ENCODE measurements around the gene HIF1A. TPM values are rescaled to one million over a fixed set of nuclear protein-coding genes. Genes with fewer than 3 reads are reported as not detected.

Gene HIF1A
- total and polyA plus RNA-seq, 2 of the 8 experiments (the other 6 are each of a cell fraction or from before 2014, with no cell fraction given): 54.8 to 175 TPM

- Histone ChIP-seq H3K79me1 (ENCODE audit: low read depth, low read length) (no peaks in the 10 kb centered on the region), H4K8ac (ENCODE audit: extremely low read depth, insufficient read depth, low read length) (0 out of 2 replicates have a peak overlapping the region, but pooled peaks have one; percentile 51), H2BK5ac (ENCODE audit: low read depth, low read length) (no peak overlapping the region), H4K20me1 (replicated peaks in 1 of 2; ENCODE audit: control insufficient read depth in 1 of 2, insufficient read depth in 2 of 2, low read length in 2 of 2) (peaks cover 23 to 40% of the 10 kb centered on the region in 2 experiments), H3K79me2 (ENCODE audit: control insufficient read depth in 1 of 2, insufficient read depth in 2 of 2, low read length in 2 of 2) (peaks cover 63 to 94% of the 10 kb centered on the region in 2 experiments), H2AFZ (ENCODE audit: low read length) (no peak overlapping the region), H3K9ac (replicated peaks in 1 of 4; ENCODE audit: extremely low read depth in 1 of 4, low read depth in 3 of 4, low read length in 3 of 4) (no peak overlapping the region), H3K4me1 (replicated peaks in 1 of 4; ENCODE audit: control insufficient read depth in 3 of 4, insufficient read depth in 4 of 4, low read length in 3 of 4) (peaks cover 4 to 12% (median 5%) of the 10 kb centered on the region in 4 experiments; a peak in 6 of 7 replicates), H3K4ac (replicated peaks; ENCODE audit: insufficient read length, low read depth, low read length) (no peak overlapping the region), H3K9me3 (ENCODE audit: insufficient read depth in 2 of 2, low read depth in 1 of 2, low read length in 1 of 2) (no peaks in the 10 kb centered on the region), H3K4me3 (ENCODE audit: extremely low read depth in 1 of 4, insufficient read depth in 2 of 4, low read depth in 3 of 4, low read length in 4 of 4) (no peak overlapping the region), H4K5ac (ENCODE audit: insufficient read length, low read depth, low read length) (no peak overlapping the region), H3K4me2 (ENCODE audit: insufficient read depth in 1 of 2, low read depth in 2 of 2, low read length in 2 of 2) (peak overlapping the region in 1 of 2 experiments; percentile 21; a peak in 1 of 4 replicates), H2BK15ac (ENCODE audit: low read length) (no peak overlapping the region), H3K18ac (ENCODE audit: extremely low read depth, low read length) (no peak overlapping the region), H2BK12ac (ENCODE audit: low read depth, low read length) (no peak overlapping the region), H2BK20ac (ENCODE audit: low read length) (no peak overlapping the region), H3K27ac (ENCODE audit: low read depth, low read length) (no peak overlapping the region), H3K27me3 (replicated peaks in 1 of 4; ENCODE audit: control insufficient read depth in 3 of 4, extremely low read depth in 1 of 4, insufficient read depth in 3 of 4, low read length in 3 of 4) (no peaks in the 10 kb centered on the region), H4K91ac (replicated peaks; ENCODE audit: insufficient read length, low read length) (no peak overlapping the region), H3K36me3 (ENCODE audit: control insufficient read depth in 2 of 4, insufficient read depth in 4 of 4, low read length in 3 of 4) (no peaks in the 10 kb centered on the region), H3K14ac (ENCODE audit: insufficient read length) (no peak overlapping the region), H3K56ac (replicated peaks; ENCODE audit: insufficient read length, low read depth, low read length) (no peak overlapping the region), H2AK5ac (ENCODE audit: low read depth, low read length) (no peak overlapping the region), H3K23me2 (ENCODE audit: low read depth, low read length) (no peaks in the 10 kb centered on the region; the same call in 1 of the 2 replicates), H3K23ac (ENCODE audit: insufficient read length) (no peak overlapping the region), H2BK120ac (replicated peaks; ENCODE audit: low read depth, low read length) (no peak overlapping the region)
- 81% methylated on average over 11 of the region's 12 CpGs; no CpG with 5 or more reads in 1 of the 2 experiments for WGBS, 2 experiments (ENCODE audit: extremely low coverage in 1 of 2, insufficient coverage in 1 of 2, insufficient read length in 1 of 2, insufficient replicate concordance in 2 of 2, low coverage in 1 of 2, low lambda C conversion rate in 2 of 2, missing lambda C conversion rate in 1 of 2)
- no peak for DNase-seq (ENCODE audit: low read depth in 1 of 2, low spot score in 2 of 2)
- no peak for FAIRE-seq
- ChIA-PET POLR2A (ENCODE audit: partially characterized antibody) (interaction anchor here (1.1 to 1.3 kb wide), 2 partner anchors 12 to 13 kb away, joined by 3 to 5 read pairs; no protein-coding TSS in a partner anchor), CTCF (ENCODE audit: partially characterized antibody) (interaction anchor here (1.2 to 1.3 kb wide), 2 partner anchors 10 to 13 kb away, joined by 3 read pairs; no protein-coding TSS in a partner anchor)
- TF ChIP-seq SIX5 (IDR thresholded peaks at IDR 0.05; ENCODE audit: low read depth, low read length) (no peak), GABPA (IDR thresholded peaks at IDR 0.05; ENCODE audit: borderline replicate concordance, insufficient read depth, low read length) (no peak), KDM5A (IDR thresholded peaks at IDR 0.05; ENCODE audit: low read length) (no peak), TAF7 (optimal IDR thresholded peaks at IDR 0.05; ENCODE audit: borderline replicate concordance, low read depth, low read length) (no peak), ATF2 (IDR thresholded peaks at IDR 0.05; ENCODE audit: low read length) (no peak)
- TF ChIP-seq, protein P1, sequence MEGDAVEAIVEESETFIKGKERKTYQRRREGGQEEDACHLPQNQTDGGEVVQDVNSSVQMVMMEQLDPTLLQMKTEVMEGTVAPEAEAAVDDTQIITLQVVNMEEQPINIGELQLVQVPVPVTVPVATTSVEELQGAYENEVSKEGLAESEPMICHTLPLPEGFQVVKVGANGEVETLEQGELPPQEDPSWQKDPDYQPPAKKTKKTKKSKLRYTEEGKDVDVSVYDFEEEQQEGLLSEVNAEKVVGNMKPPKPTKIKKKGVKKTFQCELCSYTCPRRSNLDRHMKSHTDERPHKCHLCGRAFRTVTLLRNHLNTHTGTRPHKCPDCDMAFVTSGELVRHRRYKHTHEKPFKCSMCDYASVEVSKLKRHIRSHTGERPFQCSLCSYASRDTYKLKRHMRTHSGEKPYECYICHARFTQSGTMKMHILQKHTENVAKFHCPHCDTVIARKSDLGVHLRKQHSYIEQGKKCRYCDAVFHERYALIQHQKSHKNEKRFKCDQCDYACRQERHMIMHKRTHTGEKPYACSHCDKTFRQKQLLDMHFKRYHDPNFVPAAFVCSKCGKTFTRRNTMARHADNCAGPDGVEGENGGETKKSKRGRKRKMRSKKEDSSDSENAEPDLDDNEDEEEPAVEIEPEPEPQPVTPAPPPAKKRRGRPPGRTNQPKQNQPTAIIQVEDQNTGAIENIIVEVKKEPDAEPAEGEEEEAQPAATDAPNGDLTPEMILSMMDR (IDR thresholded peaks at IDR 0.05; ENCODE audit: control extremely low read depth in 1 of 3, insufficient read depth in 1 of 3, low read depth in 1 of 3, low read length in 3 of 3): no peak
These were observed 15.8 kb downstream of the HIF1A start for GRCh38 chr14:61710853-61711817.
